ENCODE results near the gene ALKBH3. TPM values are rescaled to one million over a fixed set of nuclear protein-coding genes. Genes with fewer than 3 reads are reported as not detected.

Gene ALKBH3
- total RNA-seq, 2 donors from 2014 or later = 9.3 to 13.9 TPM

DNA sequence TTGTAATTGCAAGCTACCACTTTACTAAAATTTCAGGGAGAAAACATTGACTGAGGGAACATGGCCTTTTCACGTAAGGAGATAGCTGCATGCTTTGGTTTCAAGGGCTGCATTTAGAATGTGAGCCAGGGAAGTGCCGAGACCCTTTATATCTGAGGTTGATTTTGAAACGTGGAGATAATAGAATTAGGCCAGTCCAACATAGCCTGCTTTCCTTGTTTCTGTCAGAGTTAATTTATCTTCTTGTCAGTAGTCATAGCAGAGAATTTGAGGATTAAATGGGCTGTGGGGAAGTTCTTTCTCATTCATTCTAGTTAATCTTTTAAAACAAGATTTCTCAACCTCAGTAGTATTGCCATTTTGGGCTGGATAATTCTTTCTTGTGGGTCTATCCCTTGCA, 12.2 kb downstream of the ALKBH3 start:
- TF ChIP-seq, protein P1, sequence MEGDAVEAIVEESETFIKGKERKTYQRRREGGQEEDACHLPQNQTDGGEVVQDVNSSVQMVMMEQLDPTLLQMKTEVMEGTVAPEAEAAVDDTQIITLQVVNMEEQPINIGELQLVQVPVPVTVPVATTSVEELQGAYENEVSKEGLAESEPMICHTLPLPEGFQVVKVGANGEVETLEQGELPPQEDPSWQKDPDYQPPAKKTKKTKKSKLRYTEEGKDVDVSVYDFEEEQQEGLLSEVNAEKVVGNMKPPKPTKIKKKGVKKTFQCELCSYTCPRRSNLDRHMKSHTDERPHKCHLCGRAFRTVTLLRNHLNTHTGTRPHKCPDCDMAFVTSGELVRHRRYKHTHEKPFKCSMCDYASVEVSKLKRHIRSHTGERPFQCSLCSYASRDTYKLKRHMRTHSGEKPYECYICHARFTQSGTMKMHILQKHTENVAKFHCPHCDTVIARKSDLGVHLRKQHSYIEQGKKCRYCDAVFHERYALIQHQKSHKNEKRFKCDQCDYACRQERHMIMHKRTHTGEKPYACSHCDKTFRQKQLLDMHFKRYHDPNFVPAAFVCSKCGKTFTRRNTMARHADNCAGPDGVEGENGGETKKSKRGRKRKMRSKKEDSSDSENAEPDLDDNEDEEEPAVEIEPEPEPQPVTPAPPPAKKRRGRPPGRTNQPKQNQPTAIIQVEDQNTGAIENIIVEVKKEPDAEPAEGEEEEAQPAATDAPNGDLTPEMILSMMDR (conservative IDR thresholded peaks at IDR 0.05) = no peak

DNA sequence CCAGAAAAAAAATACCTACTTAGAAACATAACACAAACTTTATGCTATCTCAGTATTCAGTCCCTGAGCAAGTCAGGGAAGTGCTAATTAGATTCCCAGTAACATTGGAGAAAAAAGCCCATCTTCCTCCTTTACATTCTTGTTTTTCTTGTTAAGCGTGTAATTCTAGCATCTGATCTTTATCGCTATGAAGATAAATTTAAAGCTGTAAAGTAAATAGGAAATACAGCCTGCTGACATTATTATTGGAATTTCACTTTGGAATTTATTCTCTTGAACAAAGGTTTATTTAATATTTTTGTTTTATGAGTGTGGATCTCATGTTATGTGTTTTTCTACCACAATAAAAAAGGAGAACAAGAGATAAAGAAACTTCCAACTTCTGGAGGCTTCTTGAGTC, 13.9 kb downstream of the ALKBH3 start:
- WGBS, 2 experiments (ENCODE audit: insufficient coverage in 1 of 2, insufficient read length in 1 of 2) = 77 to 80% methylated on average over 1 to 2 of the region's 2 CpGs
- H3K36me3 Mint-ChIP-seq (ENCODE audit: low read depth) = peaks cover 61% of the 10 kb centered on the region
- H3K4me1 ChIP-seq (ENCODE audit: control insufficient read depth, insufficient read depth, low read length) = no peaks in the 10 kb centered on the region
- no peak for DNase-seq
- H3K27me3 Mint-ChIP-seq (ENCODE audit: insufficient read depth) = no peaks in the 10 kb centered on the region
- H3K27ac Mint-ChIP-seq = no peak overlapping the region
- peaks cover 84% of the 10 kb centered on the region for H3K36me3 ChIP-seq (ENCODE audit: control insufficient read depth, insufficient read depth, low read length)
- H3K9me3 ChIP-seq (ENCODE audit: control insufficient read depth, low read length) = no peaks in the 10 kb centered on the region
- no peak overlapping the region for H3K9ac ChIP-seq (ENCODE audit: extremely low read depth, low read length, poor library complexity, severe bottlenecking)
- no peaks in the 10 kb centered on the region for H3K4me1 Mint-ChIP-seq
- H3K27ac ChIP-seq (ENCODE audit: low read depth, low read length) = no peak overlapping the region
- no peaks in the 10 kb centered on the region for H3K27me3 ChIP-seq (ENCODE audit: control insufficient read depth, insufficient read depth, low read length, poor library complexity, severe bottlenecking)
- H3K9me3 Mint-ChIP-seq = no peaks in the 10 kb centered on the region
- TF ChIP-seq, protein P1 (conservative IDR thresholded peaks at IDR 0.05) = no peak
- no peak overlapping the region for H3K4me3 Mint-ChIP-seq
- H3K4me3 ChIP-seq (ENCODE audit: low read length) = no peak overlapping the region

More for the DNA sequence above, 12.2 kb downstream of the ALKBH3 start:
- Mint-ChIP-seq H3K27ac (no peak overlapping the region), H3K4me1 (no peaks in the 10 kb centered on the region), H3K4me3 (no peak overlapping the region), H3K36me3 (ENCODE audit: low read depth) (peaks cover 48% of the 10 kb centered on the region), H3K9me3 (no peaks in the 10 kb centered on the region), H3K27me3 (ENCODE audit: insufficient read depth) (no peaks in the 10 kb centered on the region)
- H3K27me3 ChIP-seq (ENCODE audit: control insufficient read depth, insufficient read depth, low read length, poor library complexity, severe bottlenecking) = no peaks in the 10 kb centered on the region
- no peak overlapping the region for H3K27ac ChIP-seq (ENCODE audit: low read depth, low read length)
- H3K36me3 ChIP-seq (ENCODE audit: control insufficient read depth, insufficient read depth, low read length) = peaks cover 76% of the 10 kb centered on the region
- H3K4me3 ChIP-seq (ENCODE audit: low read length) = no peak overlapping the region
- no peaks in the 10 kb centered on the region for H3K4me1 ChIP-seq (ENCODE audit: control insufficient read depth, insufficient read depth, low read length)
- no peak for DNase-seq
- no peaks in the 10 kb centered on the region for H3K9me3 ChIP-seq (ENCODE audit: control insufficient read depth, low read length)
- H3K9ac ChIP-seq (ENCODE audit: extremely low read depth, low read length, poor library complexity, severe bottlenecking) = no peak overlapping the region
- 49 to 53% methylated on average over 3 of the region's 3 CpGs for WGBS, 2 experiments (ENCODE audit: insufficient coverage in 1 of 2, insufficient read length in 1 of 2)

GRCh38 chr11:43895601-43896000, 15.0 kb downstream of the ALKBH3 start:
- no peak overlapping the region for H3K9ac ChIP-seq (ENCODE audit: extremely low read depth, low read length, poor library complexity, severe bottlenecking)
- peaks cover 57% of the 10 kb centered on the region for H3K36me3 Mint-ChIP-seq (ENCODE audit: low read depth)
- no peak overlapping the region for H3K27ac Mint-ChIP-seq
- H3K4me3 Mint-ChIP-seq = no peak overlapping the region
- no peaks in the 10 kb centered on the region for H3K9me3 Mint-ChIP-seq
- no peaks in the 10 kb centered on the region for H3K4me1 ChIP-seq (ENCODE audit: control insufficient read depth, insufficient read depth, low read length)
- H3K4me1 Mint-ChIP-seq = no peaks in the 10 kb centered on the region
- no peaks in the 10 kb centered on the region for H3K9me3 ChIP-seq (ENCODE audit: control insufficient read depth, low read length)
- no peak overlapping the region for H3K27ac ChIP-seq (ENCODE audit: low read depth, low read length)
- no peaks in the 10 kb centered on the region for H3K27me3 Mint-ChIP-seq (ENCODE audit: insufficient read depth)
- no peak overlapping the region for H3K4me3 ChIP-seq (ENCODE audit: low read length)
- TF ChIP-seq, protein P1 (conservative IDR thresholded peaks at IDR 0.05) = no peak
- no peaks in the 10 kb centered on the region for H3K27me3 ChIP-seq (ENCODE audit: control insufficient read depth, insufficient read depth, low read length, poor library complexity, severe bottlenecking)
- DNase-seq = no peak
- peaks cover 79% of the 10 kb centered on the region for H3K36me3 ChIP-seq (ENCODE audit: control insufficient read depth, insufficient read depth, low read length)
- 100% methylated on average over 1 to 2 of the region's 2 CpGs for WGBS, 2 experiments (ENCODE audit: insufficient coverage in 1 of 2, insufficient read length in 1 of 2)

All from endodermal cell (in vitro differentiated cells).